Mesenchymal stem cell (in vitro differentiated cells and primary cell): ENCODE measurements around the gene OLIG1.

Experiments
- DNase-seq: peaks from one replicate; pipeline ENCODE4 v3.0.0-alpha.2; 2013
- H2AFZ ChIP-seq: one replicate; pipeline ENCODE4 v1.6.1; 2013; ENCODE audit warnings: low read depth, mild to moderate bottlenecking, control low read depth, inconsistent platforms, low read length, moderate library complexity
- H2AK5ac ChIP-seq: 2 replicates; pipeline ENCODE4 v1.6.1; 2013; ENCODE audit warnings: low read length, moderate library complexity, mild to moderate bottlenecking, inconsistent platforms; ENCODE audit not compliant: severe bottlenecking
- H2BK120ac ChIP-seq: one replicate; pipeline ENCODE4 v1.6.1; 2013; ENCODE audit warnings: low read depth, mild to moderate bottlenecking, inconsistent platforms, low read length, moderate library complexity
- H2BK12ac ChIP-seq, 2 experiments: one replicate each; pipeline ENCODE4 v1.6.1; 2013; ENCODE audit warnings: inconsistent platforms in 2 of 2, low read length in 2 of 2, mild to moderate bottlenecking in 2 of 2, moderate library complexity in 2 of 2, control low read depth in 1 of 2
- H2BK15ac ChIP-seq: one replicate; pipeline ENCODE4 v1.6.1; 2013; ENCODE audit warnings: mild to moderate bottlenecking, low read depth, inconsistent platforms; ENCODE audit not compliant: poor library complexity, severe bottlenecking
- H2BK5ac ChIP-seq: 2 replicates; pipeline ENCODE4 v1.6.1; 2013; ENCODE audit warnings: low read depth, mild to moderate bottlenecking, low read length, control low read depth, inconsistent platforms; ENCODE audit not compliant: poor library complexity, severe bottlenecking
- H3K14ac ChIP-seq, 2 experiments: one replicate each; pipeline ENCODE4 v1.6.1; 2013; ENCODE audit warnings: inconsistent platforms in 2 of 2, low read length in 2 of 2, control low read depth in 1 of 2, mild to moderate bottlenecking in 1 of 2, moderate library complexity in 1 of 2
- H3K18ac ChIP-seq, 2 experiments: one replicate each; pipeline ENCODE4 v1.6.1; 2013; ENCODE audit warnings: inconsistent platforms in 2 of 2, low read length in 2 of 2, control low read depth in 1 of 2, low read depth in 1 of 2, mild to moderate bottlenecking in 1 of 2
- H3K23ac ChIP-seq, 2 experiments: one replicate each; pipeline ENCODE4 v1.6.1; 2013; ENCODE audit warnings: inconsistent platforms in 2 of 2, low read length in 2 of 2, mild to moderate bottlenecking in 2 of 2, moderate library complexity in 2 of 2, control low read depth in 1 of 2
- H3K27ac ChIP-seq: 2 replicates; pipeline ENCODE4 v1.5.1; 2013; ENCODE audit warnings: mild to moderate bottlenecking, moderate library complexity, low read length, control low read depth, inconsistent platforms; ENCODE audit not compliant: poor library complexity, severe bottlenecking
- H3K27me3 ChIP-seq, 2 experiments: 2 replicates each; pipeline versions ENCODE4 v1.6.1 to v1.7.0; 2013; ENCODE audit warnings: low read length in 2 of 2, mild to moderate bottlenecking in 2 of 2, moderate library complexity in 2 of 2, control low read depth in 1 of 2, inconsistent platforms in 1 of 2; ENCODE audit not compliant: control insufficient read depth in 1 of 2, insufficient read depth in 1 of 2
- H3K36me3 ChIP-seq, 2 experiments: 2 replicates each; pipeline versions ENCODE4 v1.6.1 to v1.7.0; 2013; ENCODE audit warnings: low read length in 2 of 2, control low read depth in 1 of 2, inconsistent platforms in 1 of 2, low read depth in 1 of 2, mild to moderate bottlenecking in 1 of 2; ENCODE audit not compliant: insufficient read depth in 2 of 2, control insufficient read depth in 1 of 2
- H3K4ac ChIP-seq, 2 experiments: one replicate each; pipeline ENCODE4 v1.6.1; 2013; ENCODE audit warnings: inconsistent platforms in 2 of 2, low read length in 2 of 2, mild to moderate bottlenecking in 2 of 2, moderate library complexity in 2 of 2, control low read depth in 1 of 2, low read depth in 1 of 2
- H3K4me1 ChIP-seq: 2 replicates; pipeline ENCODE4 v1.6.1; 2013; ENCODE audit warnings: low read depth, low read length, control low read depth; ENCODE audit not compliant: control insufficient read depth, insufficient read depth
- H3K4me2 ChIP-seq: 2 replicates; pipeline ENCODE4 v1.6.1; 2013; ENCODE audit warnings: low read length, mild to moderate bottlenecking, inconsistent platforms; ENCODE audit not compliant: poor library complexity, severe bottlenecking
- H3K4me3 ChIP-seq, 2 experiments: 2 replicates each; pipeline versions ENCODE4 v1.5.1 to v1.7.0; 2013; ENCODE audit warnings: low read length in 2 of 2, mild to moderate bottlenecking in 2 of 2, control low read depth in 1 of 2, low read depth in 1 of 2; ENCODE audit not compliant: insufficient read depth in 1 of 2
- H3K79me1 ChIP-seq: replicated peaks from 2 replicates; pipeline ENCODE4 v1.6.1; 2013; ENCODE audit warnings: mild to moderate bottlenecking, control low read depth, low read length, inconsistent platforms; ENCODE audit not compliant: poor library complexity, severe bottlenecking
- H3K9ac ChIP-seq: 2 replicates; pipeline ENCODE4 v1.7.0; 2013; ENCODE audit warnings: mild to moderate bottlenecking, low read length, moderate library complexity
- H3K9me3 ChIP-seq: 2 replicates; pipeline ENCODE4 v1.7.0; 2013; ENCODE audit warnings: mild to moderate bottlenecking, low read length; ENCODE audit not compliant: control insufficient read depth
- H4K8ac ChIP-seq: one replicate; pipeline ENCODE4 v1.6.1; 2013; ENCODE audit warnings: inconsistent platforms, mild to moderate bottlenecking, low read length, moderate library complexity
- H4K91ac ChIP-seq: one replicate; pipeline ENCODE4 v1.6.1; 2013; ENCODE audit warnings: mild to moderate bottlenecking, low read length, inconsistent platforms
- WGBS: methylation state at CpG from one replicate; pipeline ENCODE4 v1.1.7; 2013; ENCODE audit warnings: mixed read lengths; 5-methylcytosine and 5-hydroxymethylcytosine counted together

OLIG1 gene

DNA sequence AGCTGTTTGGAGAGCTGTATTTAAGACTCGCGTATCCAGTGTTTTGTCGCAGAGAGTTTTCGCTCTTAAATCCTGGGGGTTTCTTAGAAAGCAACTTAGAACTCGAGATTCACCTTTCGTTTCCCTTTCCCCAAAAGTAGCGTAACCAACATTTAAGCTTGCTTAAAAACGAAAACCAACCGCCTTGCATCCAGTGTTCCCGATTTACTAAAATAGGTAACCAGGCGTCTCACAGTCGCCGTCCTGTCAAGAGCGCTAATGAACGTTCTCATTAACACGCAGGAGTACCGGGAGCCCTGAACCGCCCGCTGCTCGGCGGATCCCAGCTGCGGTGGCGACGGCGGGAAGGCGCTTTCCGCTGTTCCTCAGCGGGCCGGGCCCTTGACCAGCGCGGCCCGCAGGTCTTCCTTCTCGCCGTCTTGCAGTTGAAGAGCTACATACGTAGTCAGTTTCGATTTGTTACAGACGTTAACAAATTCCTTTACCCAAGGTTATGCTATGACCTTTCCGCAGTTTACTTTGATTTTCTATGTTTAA lies 1.9 kb downstream of the OLIG1 start:
- Histone ChIP-seq H3K18ac (no peak overlapping the region), H3K4me2 (peak overlapping the region; percentile 92), H3K79me1 (no peaks in the 10 kb centered on the region), H4K91ac (no peak overlapping the region), H2AK5ac (no peak overlapping the region), H3K36me3 (peaks cover 0 to 3% of the 10 kb centered on the region in 2 experiments), H3K9ac (no peak overlapping the region), H2BK15ac (no peak overlapping the region), H3K23ac (no peak overlapping the region), H3K4me3 (peak overlapping the region; percentile 36 to 72), H2BK120ac (no peak overlapping the region), H3K9me3 (peaks cover 11% of the 10 kb centered on the region), H3K4me1 (peaks cover 22% of the 10 kb centered on the region), H2BK12ac (no peak overlapping the region), H3K27ac (no peak overlapping the region), H2AFZ (no peak overlapping the region), H3K27me3 (peaks cover 91 to 98% of the 10 kb centered on the region in 2 experiments), H3K14ac (no peak overlapping the region), H4K8ac (no peak overlapping the region), H2BK5ac (no peak overlapping the region), H3K4ac (no peak overlapping the region)
- DNase-seq, result peak; percentile 23
- 2% methylated on average over 31 of the region's 38 CpGs for WGBS

DNA sequence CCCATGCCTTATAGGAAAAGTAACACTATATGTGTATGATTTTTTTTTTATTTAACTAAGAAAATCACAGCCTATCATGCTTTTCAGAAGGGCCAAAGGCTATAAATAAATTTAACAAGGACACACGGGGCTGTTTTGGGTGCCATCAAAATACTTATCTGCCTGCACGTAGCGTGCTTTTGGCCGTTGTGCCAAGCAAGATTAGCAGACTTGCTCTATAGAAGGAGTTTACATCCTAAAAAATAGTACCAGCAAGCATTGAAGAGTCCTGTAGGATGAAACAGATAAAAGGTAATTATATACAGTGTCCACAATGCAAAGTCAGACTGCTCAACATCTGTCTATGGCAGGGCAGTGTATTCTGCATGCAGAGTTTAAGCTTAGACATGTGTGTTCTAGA lies 3.7 kb downstream of the OLIG1 start:
- H3K4me1 ChIP-seq, result peaks cover 22% of the 10 kb centered on the region
- no peak overlapping the region for H3K4ac ChIP-seq
- no peak overlapping the region for H3K14ac ChIP-seq
- peaks cover 0 to 3% of the 10 kb centered on the region in 2 experiments for H3K36me3 ChIP-seq
- H2BK5ac ChIP-seq, result no peak overlapping the region
- H2BK120ac ChIP-seq, result no peak overlapping the region
- H3K9ac ChIP-seq, result no peak overlapping the region
- DNase-seq, result no peak
- H4K8ac ChIP-seq, result no peak overlapping the region
- peaks cover 10% of the 10 kb centered on the region for H3K9me3 ChIP-seq
- H3K18ac ChIP-seq, result no peak overlapping the region
- no peak overlapping the region for H3K23ac ChIP-seq
- H3K4me3 ChIP-seq, result no peak overlapping the region
- no peak overlapping the region for H2BK12ac ChIP-seq
- no peak overlapping the region for H2BK15ac ChIP-seq
- H4K91ac ChIP-seq, result no peak overlapping the region
- H2AK5ac ChIP-seq, result no peak overlapping the region
- no peak overlapping the region for H3K4me2 ChIP-seq
- no peak overlapping the region for H2AFZ ChIP-seq
- H3K27me3 ChIP-seq, result peaks cover 89 to 94% of the 10 kb centered on the region in 2 experiments
- H3K79me1 ChIP-seq, result no peaks in the 10 kb centered on the region
- 69% methylated on average over 4 of the region's 4 CpGs for WGBS
- no peak overlapping the region for H3K27ac ChIP-seq

DNA sequence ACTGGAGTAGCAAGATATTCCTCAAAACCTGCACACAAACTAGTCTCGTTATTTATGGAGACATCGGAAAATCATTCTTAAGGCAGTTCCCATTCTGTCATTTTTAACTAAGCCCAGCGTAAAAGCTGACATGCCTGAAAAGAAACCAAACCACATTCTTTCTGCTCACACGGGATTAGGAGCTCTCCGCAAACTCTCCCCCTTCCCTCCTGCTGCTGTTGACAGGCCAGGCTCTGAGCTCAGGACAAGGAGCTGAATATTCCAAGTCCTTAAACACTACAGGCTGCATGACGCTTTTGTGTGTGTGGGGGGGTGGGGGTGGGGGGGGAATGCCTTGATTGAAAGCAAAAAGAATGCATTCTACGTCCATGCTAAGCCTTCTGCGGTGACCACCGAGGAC lies 5.2 kb downstream of the OLIG1 start:
- Histone ChIP-seq H3K4me3 (no peak overlapping the region), H3K23ac (no peak overlapping the region), H3K27me3 (peaks cover 76 to 80% of the 10 kb centered on the region in 2 experiments), H3K79me1 (no peaks in the 10 kb centered on the region), H3K4ac (no peak overlapping the region), H3K27ac (no peak overlapping the region), H2BK5ac (no peak overlapping the region), H2BK12ac (no peak overlapping the region), H2AFZ (no peak overlapping the region), H3K18ac (no peak overlapping the region), H2AK5ac (no peak overlapping the region), H4K91ac (no peak overlapping the region), H3K9me3 (no peaks in the 10 kb centered on the region), H3K9ac (no peak overlapping the region), H2BK15ac (no peak overlapping the region), H2BK120ac (no peak overlapping the region), H3K36me3 (peaks cover 0 to 3% of the 10 kb centered on the region in 2 experiments), H4K8ac (no peak overlapping the region), H3K4me1 (peaks cover 23% of the 10 kb centered on the region), H3K4me2 (no peak overlapping the region), H3K14ac (no peak overlapping the region)
- 35% methylated on average over 8 of the region's 9 CpGs for WGBS
- no peak for DNase-seq

DNA sequence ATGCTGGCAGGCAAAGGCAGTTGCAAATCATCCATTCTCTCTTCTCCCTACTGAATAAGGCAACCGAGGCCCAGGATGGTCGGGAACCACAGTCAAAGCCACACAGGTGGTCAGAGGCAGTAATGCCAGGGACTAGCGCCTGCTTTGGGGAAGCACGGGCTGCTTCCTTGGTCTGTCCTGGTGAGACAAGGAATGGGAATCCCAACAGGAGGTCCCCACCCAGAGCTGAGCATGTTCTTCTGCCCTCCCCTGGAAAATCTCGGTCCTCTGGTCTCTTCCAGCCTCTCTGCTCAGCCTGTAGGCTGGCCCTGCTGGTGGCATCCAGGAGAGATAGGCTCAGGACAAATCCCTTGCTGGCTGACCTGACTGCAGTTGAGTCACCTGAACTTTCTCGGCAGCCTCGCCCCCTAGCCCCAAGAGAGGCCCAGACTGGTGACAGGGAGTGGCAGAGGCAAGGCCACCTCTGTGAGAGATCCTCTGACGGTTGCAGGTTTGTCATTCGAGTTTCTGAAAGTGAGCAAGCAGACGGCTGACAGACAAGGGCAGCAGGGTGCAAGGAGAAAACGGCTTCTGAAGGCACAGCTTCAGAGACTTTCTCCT lies 5.8 kb downstream of the OLIG1 start:
- no peak overlapping the region for H2BK12ac ChIP-seq
- H3K27me3 ChIP-seq, result peaks cover 76% of the 10 kb centered on the region in 2 experiments
- no peak overlapping the region for H3K9ac ChIP-seq
- peaks cover 20% of the 10 kb centered on the region for H3K4me1 ChIP-seq
- no peak for DNase-seq
- H3K27ac ChIP-seq, result no peak overlapping the region
- no peak overlapping the region for H2BK120ac ChIP-seq
- no peak overlapping the region for H2AK5ac ChIP-seq
- H4K8ac ChIP-seq, result no peak overlapping the region
- WGBS, result 51% methylated on average over 11 of the region's 11 CpGs
- no peak overlapping the region for H3K4me3 ChIP-seq
- H2AFZ ChIP-seq, result no peak overlapping the region
- no peak overlapping the region for H3K18ac ChIP-seq
- no peaks in the 10 kb centered on the region for H3K9me3 ChIP-seq
- no peak overlapping the region for H3K4me2 ChIP-seq
- no peak overlapping the region for H3K23ac ChIP-seq
- no peak overlapping the region for H2BK5ac ChIP-seq
- H3K4ac ChIP-seq, result no peak overlapping the region
- H3K14ac ChIP-seq, result no peak overlapping the region
- H4K91ac ChIP-seq, result no peak overlapping the region
- peaks cover 0 to 3% of the 10 kb centered on the region in 2 experiments for H3K36me3 ChIP-seq
- no peaks in the 10 kb centered on the region for H3K79me1 ChIP-seq
- H2BK15ac ChIP-seq, result no peak overlapping the region
